ENCODE measurements around the gene BAIAP2.

- TF ChIP-seq TAF1 (CRISPR knock-in tag; IDR thresholded peaks at IDR 0.05) (no peak), CTCF (CRISPR knock-in tag; IDR thresholded peaks at IDR 0.05) (no peak), REPIN1 (CRISPR knock-in tag; IDR thresholded peaks at IDR 0.05; ENCODE audit: borderline replicate concordance, low read depth) (no peak), HIC2 (CRISPR knock-in tag; IDR thresholded peaks at IDR 0.05; ENCODE audit: low read depth) (no peak), ZNF3 (CRISPR knock-in tag; IDR thresholded peaks at IDR 0.05) (no peak), ZNF512 (CRISPR knock-in tag; IDR thresholded peaks at IDR 0.05) (no peak), RBM22 (optimal IDR thresholded peaks at IDR 0.05; ENCODE audit: low read length) (no peak), ZNF780A (CRISPR knock-in tag; IDR thresholded peaks at IDR 0.05) (no peak), MYNN (CRISPR knock-in tag; IDR thresholded peaks at IDR 0.05; ENCODE audit: low read depth) (no peak), ZNF761 (CRISPR knock-in tag; conservative IDR thresholded peaks at IDR 0.05) (no peak), PRDM10 (CRISPR knock-in tag; IDR thresholded peaks at IDR 0.05; ENCODE audit: low read depth) (no peak), ZBTB8A (CRISPR knock-in tag; IDR thresholded peaks at IDR 0.05; ENCODE audit: borderline replicate concordance, low read depth) (no peak), ZNF891 (CRISPR knock-in tag; IDR thresholded peaks at IDR 0.05) (no peak)
These were observed 39.8 kb upstream of the BAIAP2 start for GRCh38 chr17:80995131-80995530.
